CD4-positive, alpha-beta T cell treated with Interleukin-2 at 100 ng/mL for 4 hours (primary cell): ENCODE data around the gene LIN7A.

ENCODE experiments used
- DNase-seq: peaks from one replicate; pipeline ENCODE4 v3.0.0-alpha.2; 2020; ENCODE audit warnings: low spot score

Gene LIN7A, protein sequence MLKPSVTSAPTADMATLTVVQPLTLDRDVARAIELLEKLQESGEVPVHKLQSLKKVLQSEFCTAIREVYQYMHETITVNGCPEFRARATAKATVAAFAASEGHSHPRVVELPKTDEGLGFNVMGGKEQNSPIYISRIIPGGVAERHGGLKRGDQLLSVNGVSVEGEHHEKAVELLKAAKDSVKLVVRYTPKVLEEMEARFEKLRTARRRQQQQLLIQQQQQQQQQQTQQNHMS

DNA sequence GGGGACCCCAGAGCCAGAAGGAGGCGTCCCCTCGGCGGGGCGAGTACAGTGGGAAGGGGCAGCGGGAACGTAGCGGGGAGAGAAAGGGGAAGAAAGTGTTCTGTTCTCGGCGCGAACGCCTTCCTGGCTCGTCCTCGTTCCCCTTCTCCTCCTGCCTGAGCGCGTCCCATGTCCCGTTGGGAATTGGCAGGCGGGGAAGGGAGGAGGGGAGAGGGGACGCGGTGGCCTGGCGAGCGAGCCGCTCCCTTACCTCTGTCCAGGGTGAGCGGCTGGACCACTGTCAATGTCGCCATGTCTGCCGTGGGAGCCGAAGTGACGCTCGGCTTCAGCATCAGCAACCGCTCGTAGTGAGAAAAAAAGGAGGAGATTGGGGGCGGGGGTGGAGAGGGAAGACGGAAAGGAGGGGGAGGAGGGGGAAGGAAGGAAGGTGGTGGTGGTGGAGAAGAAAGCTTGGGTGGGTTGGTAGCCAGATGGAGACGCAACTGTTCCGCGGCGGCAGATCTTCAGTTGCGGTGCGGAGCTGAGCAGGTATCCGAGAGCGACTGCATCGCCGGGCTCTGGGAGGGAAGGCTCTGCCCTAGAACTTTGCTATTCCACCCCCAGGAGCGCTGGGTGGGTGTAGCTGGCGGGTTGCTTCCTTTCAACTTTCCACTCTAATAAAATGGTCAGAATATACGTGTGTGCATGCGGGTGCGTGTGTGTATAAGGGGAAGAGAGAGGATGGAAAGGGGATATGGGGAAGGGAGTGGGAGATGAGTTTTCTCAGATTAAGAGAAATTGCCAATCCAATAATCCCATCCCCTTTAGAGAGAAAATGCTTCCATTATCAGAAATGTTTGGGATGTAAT lies at the start of gene LIN7A:
TSS of gene LIN7A (minus strand) at position 544 of the 848 bp plus-strand sequence. CDS start at position 332, 212 bp downstream.
- no peak for DNase-seq

DNA sequence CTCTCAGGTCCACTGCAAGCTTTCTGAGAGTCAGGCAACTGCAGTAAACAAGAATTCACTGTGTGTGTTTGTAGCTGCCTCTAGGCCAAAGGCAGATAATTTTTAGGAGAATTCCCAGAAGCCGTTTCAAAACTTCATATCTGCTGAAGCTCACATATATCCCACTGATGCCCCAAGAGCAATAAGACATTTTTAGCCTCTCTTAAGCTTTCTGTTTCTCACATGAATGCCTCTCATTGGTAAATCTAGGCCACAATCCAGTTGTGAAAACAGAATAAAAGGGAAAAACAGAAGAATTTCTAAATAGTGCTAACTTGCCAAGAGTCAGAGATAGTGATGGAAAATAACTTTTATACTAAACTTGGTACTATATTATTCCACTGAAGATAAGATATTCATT lies 48.5 kb upstream of the LIN7A start:
- no peak for DNase-seq

DNA sequence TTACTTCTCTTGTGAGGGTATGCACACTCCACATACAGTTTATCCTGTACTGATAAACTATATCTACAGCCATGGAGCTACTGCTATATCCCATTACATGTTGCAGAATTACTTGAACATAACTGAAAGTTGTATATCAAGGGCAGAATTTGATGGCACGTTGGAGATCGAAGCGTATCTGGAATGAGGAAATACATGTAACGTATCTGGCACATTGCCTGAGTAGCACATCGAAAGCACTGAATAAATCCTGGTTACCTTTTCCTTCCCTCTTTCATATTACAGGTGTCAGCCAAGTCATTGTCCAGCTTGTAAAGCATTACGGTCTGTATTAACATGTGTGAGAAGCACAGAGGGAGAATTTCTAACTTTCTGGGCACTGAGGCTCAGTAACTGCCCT lies 42.1 kb upstream of the LIN7A start:
- no peak for DNase-seq

DNA sequence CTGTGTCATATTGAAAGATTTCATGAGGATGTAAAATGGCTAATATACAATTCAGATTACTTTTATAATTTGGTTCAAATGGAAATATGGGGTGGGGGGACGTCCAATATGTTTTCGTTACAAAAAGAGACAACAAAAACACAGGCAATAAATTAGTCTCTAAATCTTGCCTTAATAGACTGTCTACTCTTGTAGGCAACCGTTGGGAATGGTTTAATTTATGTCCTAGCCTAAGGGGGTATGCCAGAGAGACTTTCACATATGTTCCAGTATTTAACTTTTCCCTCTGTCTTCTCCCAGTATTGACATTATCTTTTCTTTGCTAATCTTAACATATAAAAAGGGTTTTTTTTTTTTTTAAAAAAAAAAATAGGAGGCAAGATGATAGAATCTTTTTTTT lies 41.5 kb upstream of the LIN7A start:
- DNase-seq: no peak

DNA sequence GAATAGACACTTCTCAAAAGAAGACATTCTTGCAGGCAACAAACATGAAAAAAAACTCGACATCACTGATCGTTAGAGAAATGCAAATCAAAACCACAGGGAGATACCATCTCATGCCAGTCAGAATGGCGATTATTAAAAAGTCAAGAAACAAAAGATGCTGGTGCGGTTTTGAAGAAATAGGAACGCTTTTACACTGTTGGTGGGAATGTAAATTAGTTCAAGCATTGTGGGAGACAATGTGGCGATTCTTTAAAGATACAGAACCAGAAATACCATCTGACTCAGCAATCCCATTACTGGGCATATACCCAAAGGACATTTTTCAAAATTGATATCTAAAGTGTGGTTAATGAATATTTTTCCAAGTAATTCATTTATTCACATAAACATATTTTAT lies 39.6 kb upstream of the LIN7A start:
- DNase-seq: no peak

DNA sequence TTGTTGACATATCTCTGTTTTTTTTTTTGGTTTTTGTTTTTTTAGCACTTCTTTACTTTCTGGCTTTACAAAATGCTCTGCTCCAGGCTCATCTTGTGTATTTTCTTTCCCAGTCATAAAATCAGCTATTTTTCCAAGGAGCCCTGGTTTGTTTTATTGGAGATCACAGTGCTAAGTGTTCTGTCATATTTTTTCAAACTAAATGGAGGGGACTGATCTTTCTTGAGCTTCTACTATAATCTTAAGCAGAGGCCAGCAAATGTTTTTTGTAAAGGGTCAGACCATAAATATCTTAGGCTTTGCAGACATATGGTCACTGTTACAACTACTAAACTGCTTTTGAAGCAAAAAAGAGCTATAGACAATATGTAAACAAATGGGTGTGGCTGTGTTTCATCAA lies 30.6 kb upstream of the LIN7A start:
- DNase-seq: no peak

DNA sequence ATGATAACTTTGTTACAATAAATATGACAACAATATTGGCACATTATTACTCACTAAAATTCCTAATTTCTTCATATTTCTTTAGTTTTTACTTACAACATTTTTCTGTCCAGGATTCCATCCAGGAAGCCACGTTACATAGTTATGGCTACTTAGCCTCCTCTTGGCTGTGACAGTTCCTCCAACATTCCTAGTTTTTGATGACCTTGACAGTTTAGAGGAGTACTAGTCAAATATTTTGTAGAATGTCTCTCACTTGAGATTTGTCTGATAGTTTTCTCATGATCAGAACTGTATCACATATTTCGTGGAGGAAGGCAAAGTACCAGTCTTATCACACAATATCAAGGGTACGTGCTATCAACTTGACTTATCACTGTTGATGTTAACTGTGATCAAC lies 29.8 kb upstream of the LIN7A start:
- DNase-seq: no peak

DNA sequence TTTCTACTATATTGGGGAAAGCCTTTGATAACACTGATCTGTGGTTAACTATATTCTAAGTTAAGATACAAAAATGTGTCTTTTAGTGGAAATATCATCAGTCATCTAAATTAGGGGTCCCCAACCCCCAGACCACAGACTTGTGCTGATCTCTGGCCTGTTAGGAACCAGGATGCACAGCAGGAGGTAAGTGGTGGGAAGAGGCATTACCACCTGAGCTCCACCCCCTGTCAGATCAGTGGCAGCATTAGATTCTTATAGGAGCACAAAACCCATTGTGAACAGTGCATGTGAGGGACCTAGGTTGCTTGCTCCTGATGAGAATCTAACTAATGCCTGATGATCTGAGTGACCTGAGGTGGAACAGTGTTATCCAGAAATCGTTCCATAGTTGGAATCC lies 28.3 kb upstream of the LIN7A start:
- DNase-seq: no peak

DNA sequence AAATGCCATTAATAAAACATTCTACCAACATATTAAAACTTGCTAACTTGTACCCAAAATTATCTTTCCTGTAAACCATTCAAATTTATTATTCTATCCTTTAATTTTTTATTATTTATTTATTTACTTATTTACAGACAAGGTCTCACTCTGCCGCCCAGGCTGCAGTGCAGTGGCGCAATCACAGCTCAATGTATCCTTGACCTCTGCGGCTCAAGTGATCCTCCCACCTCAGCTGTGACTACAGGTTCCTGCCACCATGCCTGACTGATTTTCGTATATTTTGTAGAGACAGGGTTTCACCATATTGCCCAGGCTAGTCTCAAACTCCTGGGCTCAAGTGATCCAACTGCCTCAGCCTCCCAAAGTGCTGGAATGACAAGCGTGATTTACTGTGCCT lies 20.4 kb upstream of the LIN7A start:
- DNase-seq: no peak

DNA sequence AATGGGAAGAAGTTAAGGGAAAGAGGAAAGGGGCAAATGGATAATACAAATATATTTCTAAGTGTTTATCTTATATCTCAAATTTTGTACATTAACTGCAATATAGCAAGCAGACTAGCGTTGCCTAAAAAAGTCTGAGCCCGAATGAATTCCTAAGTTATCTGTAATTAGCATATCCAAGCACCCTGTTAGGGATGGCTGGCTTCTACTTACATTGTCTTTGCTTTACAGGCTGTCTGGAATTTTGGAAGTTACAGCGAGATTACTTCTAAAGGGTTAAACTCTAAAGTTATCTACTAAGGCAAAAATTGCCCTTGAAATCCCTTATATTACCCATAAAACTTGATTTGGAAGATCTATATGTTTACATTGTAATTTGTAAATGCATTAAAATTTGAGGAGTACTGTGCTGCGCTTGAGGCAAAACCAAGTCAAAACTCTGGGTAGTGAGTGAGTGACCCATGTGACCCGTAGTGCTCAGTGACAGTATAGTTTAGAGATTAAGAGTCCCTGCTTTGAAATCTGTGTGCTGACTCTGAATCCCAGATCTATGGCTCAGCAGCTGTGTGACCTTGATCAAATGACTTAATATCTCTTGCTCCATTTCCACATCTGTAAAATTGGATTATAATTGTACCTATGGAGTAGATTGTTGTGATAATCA lies 17.3 kb upstream of the LIN7A start:
- no peak for DNase-seq

DNA sequence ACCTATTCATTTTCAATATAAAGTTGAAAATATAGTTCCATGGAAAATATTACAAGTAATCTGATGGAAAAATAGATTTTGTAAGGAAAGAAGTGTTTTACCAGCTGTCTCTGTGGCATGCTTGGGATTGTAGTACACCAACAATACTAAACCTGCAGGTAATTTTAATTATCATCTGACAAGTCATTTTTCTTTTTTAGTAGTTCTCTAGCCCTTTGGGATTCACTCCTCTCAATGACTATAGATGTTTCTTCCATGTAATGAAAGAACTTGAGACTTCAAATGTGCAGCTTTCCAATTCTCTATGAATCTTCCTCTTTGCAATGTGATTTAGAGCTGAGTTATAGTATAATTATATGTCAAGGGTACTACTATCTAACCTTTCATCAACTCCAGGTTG lies 14.7 kb upstream of the LIN7A start:
- DNase-seq: no peak

DNA sequence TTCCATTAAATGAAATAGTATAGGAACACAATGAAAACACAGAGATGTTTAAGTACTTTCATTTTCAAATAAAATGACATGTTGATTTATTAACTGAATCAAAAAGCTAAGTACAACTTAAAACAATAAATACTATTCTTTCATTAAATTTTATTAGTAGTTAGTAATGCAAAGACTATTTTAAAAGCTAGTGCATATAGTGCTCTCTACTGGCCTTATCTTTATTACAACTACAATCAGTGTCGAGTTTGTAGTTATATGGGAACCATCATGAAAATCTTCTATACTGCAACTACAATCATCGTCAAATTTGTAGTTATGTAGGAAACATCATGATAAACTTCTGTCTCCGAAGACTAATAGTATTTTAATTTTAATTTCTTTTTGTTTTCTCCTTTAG lies 8.9 kb upstream of the LIN7A start:
- DNase-seq: no peak

DNA sequence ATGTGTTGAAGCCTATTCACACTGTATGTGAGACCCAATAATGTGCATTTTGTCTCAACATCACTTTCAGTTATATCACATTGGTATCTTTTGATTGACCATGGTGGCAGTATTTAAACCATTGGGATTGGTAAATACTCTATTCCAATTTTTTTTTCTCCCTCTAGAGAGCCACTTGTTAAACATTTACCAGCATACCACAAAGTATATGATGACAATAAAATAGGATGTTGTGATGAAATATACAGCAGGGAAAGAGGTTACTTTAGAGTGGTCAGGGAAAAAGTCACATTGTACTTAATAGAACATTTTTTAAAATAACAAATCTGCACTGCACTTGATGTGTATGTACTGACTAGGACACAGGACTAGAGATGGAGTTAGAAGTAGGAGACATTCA lies 5.6 kb upstream of the LIN7A start:
- DNase-seq: no peak

DNA sequence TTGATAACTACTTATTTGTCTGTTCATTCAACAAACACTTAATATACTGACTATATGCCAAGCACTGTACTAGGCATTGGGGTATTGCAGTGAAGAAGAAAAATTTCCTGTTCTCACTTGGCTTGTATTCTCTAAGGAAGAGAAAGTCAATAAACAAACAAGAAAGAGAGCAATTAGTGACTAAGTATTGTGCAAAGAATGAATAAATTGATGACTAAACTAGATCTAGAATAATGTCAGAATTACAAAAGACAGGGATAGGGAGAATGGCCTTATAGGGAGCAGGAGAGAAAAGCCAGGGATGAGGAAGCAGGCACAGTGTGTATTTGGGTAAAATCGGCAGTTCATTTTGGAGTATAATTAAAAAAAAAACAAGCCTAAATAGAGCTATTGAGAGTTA lies 4.2 kb upstream of the LIN7A start:
- no peak for DNase-seq

DNA sequence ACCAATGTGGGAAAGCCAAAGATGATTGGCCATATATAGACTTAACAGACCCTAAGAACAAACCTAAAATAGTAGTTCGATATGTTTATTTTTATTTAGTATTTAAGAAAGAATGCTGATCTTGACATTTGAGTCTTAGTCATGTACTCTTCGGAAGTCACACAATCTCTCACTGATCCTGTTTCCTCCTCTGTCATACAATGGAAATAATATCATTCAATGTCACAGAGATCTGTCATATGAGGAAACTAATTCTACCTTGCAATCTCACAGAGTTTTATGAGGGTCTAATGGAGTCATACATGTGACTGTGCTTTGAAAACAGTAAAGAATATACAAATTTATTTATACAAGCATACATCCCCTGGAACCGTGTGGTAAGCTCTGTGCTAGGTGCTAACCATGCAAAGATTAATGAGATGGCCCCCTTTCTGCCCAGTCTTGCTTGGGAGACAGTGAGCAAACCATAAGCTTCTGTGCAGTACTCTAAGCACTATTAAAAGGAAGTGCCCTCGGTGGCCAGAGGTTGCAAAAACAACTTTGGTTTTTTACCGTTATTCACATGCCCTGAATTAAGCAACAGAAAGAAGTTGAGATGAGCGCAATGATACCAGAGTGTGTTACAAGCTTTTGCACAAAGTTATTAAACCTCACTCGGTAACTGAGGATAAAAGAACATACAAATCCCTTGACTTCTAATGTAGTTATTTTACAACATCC lies 1.7 kb upstream of the LIN7A start:
- DNase-seq: no peak

DNA sequence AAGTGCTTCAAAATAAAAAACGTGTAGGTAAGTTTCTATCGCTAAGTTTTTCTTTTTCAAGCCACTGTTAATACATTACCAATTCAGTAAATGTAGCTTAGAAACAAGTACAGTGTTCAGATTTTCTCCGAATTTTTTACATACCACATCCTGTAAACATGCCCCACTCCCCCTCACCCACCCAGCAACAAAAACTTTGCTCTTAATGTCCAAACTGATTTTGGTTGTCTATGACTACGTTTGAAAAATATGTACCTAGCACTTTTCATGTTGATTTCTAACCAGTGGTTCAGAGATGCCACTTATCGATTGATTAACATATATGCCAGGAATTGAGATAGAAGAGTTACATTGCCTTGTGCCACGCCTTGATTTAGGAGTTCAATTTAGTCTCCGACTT lies 663 bp upstream of the LIN7A start:
- DNase-seq: no peak

DNA sequence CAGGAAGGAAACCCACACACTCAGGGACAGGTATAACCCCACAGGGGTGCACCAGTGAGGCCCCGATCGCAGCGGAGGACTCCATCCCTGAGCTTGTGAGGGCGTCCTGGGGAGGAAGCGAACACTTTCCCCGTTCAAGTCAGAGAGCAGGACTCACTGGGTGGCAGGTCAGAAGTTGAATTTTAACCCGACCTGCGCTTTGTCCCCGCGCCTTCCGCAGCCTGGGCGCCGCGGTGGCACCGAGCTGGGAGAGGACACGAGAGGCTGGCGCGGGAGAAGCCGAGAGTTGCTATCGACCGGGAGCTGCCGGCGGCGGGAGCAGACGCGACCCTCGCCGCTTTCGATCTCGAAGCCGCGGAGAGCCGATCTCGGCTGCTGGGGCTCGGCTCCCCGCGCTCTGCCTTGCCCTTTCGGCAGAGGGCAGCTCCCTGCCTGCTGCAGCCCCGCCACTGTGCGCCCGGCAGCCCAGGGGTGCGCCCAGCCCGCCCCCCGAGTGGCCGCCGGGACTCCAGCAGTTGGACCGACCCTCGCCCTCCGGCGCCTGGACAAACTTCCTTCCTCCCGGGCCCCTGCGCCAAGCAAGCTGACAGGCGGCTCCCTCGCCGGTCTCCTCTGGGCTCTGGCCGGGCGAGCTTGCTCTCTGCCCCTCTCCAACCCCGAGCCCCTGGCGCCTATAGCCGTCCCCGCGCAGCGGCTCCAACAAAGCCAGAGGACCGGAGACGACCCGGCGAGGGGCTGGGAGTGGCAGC lies 918 bp downstream of the LIN7A start:
- DNase-seq: no peak

DNA sequence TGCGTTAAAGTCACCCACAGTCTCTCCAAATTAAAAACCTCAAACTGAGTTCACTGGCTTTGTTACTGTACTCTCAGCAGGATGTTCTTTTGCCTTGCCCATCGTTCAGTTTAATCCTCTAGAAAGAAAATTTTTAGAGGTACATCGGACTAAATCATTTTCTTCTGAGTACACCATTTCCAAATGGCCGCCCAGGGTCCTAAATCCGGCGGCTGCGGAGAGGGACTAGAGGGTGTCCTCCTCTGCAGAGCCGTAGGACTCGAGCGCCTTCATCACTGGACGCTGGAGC lies 1.4 kb downstream of the LIN7A start:
- DNase-seq: no peak

DNA sequence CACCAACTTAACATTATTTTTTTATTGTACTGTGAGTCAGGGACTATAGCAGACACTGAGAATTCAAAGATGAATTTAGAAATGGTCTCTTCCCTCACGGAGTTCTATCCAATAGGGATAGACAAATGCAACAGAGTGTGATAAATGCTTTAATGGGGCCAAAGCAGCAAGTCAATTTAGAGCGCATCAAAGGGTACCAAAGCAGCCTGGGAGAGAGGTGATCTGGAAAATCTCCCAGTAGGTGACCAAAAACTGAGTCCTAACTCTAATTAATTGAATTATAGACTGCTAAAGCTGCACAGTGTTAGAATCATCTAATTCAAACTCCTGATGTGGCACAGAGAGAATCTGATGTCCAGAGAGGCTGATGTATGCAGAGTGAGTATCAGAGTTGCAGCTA lies 2.6 kb downstream of the LIN7A start:
- DNase-seq: no peak

DNA sequence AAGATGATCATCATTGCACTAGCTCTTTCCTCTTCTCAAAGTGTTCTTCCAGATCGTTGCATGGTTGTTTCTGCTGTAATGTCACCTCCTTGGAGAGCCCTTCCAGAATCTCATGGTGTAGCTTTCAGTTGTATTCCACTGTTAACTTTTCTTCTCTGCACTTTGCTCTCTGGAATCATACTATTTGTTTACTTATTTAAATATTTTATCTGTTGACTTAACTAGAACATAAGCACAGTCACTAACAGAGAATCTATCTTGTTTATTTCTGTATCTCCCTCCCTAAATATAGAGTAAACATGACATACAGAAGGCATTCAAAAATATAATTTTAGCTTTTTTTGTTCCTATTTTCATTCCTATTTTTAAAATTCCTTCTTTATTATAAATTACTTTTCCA lies 11.8 kb downstream of the LIN7A start:
- no peak for DNase-seq

DNA sequence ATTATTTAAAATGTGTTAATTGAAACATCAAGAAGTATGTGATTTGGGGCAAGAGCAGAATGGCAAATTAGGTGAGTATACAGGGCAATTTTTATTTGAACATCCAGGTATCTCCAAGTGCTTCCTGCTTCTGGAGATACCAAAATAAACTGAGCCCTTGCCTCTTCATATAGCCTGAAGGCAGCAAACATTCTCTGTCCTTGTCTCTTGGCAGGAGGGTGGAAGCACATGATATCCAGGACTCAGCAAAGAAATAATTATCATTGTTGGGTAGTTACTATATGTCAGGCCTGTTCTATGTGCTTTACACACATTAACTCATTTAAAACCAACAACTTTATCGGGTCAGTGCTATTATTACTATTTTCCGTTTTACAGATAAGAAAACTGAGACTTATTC lies 12.5 kb downstream of the LIN7A start:
- DNase-seq: no peak

DNA sequence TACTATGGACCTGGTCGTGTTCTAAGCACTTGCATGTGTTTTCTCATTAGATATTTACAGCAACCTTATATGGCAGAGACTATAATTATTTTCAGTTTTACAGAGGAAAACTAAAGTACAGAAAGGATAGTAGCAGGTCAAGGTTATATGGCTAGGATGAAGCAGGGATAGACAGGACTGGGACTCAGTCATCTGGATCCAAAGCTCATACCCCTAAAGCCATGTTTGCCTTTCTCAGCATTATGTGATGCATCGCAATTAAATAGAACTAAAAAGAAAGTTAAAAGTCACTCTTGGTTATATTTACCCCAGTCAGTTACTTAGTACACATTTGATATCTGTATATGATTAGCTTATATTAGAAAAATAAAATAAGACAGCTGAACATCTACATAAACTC lies 13.3 kb downstream of the LIN7A start:
- no peak for DNase-seq
